CD14-positive monocyte (primary cell): ENCODE data around the gene TBC1D3B. TPM values are rescaled to one million over a fixed set of nuclear protein-coding genes. Genes with fewer than 3 reads are reported as not detected.

ENCODE experiments used
- DNase-seq, 3 donors: peaks; one replicate each; pipeline ENCODE4 v3.0.0-alpha.2; 2011 to 2022
- H2AFZ ChIP-seq: 2 replicates; pipeline ENCODE4 v1.6.0; 2012; ENCODE audit warnings: mild to moderate bottlenecking, low read depth, low read length, inconsistent platforms; ENCODE audit not compliant: insufficient read depth, poor library complexity, severe bottlenecking
- H3K27ac ChIP-seq, 2 donors: 1 replicate in 1 of 2; 2 replicates in 1 of 2; pipeline ENCODE4 v1.5.1; 2012 to 2013; ENCODE audit warnings: low read length in 2 of 2, control low read depth in 1 of 2, inconsistent platforms in 1 of 2, low read depth in 1 of 2, mild to moderate bottlenecking in 1 of 2
- H3K27me3 ChIP-seq, 2 donors: one replicate each; pipeline versions ENCODE4 v1.6.0 to v1.6.1; 2011 to 2013; ENCODE audit warnings: low read length in 2 of 2; ENCODE audit not compliant: control insufficient read depth in 2 of 2, insufficient read depth in 2 of 2
- H3K36me3 ChIP-seq, 2 donors: replicated peaks in 1 of 2; 1 replicate in 1 of 2; 2 replicates in 1 of 2; pipeline versions ENCODE4 v1.5.1 to v1.6.1; 2012 to 2013; ENCODE audit warnings: low read length in 2 of 2, control low read depth in 1 of 2, inconsistent platforms in 1 of 2, mild to moderate bottlenecking in 1 of 2; ENCODE audit not compliant: insufficient read depth in 2 of 2, control insufficient read depth in 1 of 2
- H3K4me1 ChIP-seq, 2 donors: 1 replicate in 1 of 2; 2 replicates in 1 of 2; pipeline versions ENCODE4 v1.5.1 to v1.6.1; 2012 to 2013; ENCODE audit warnings: low read length in 2 of 2, control low read depth in 1 of 2, inconsistent platforms in 1 of 2, mild to moderate bottlenecking in 1 of 2, moderate library complexity in 1 of 2; ENCODE audit not compliant: insufficient read depth in 2 of 2, control insufficient read depth in 1 of 2
- H3K4me2 ChIP-seq: replicated peaks from 2 replicates; pipeline ENCODE3; 2012; ENCODE audit warnings: low read length, moderate library complexity, mild to moderate bottlenecking; ENCODE audit not compliant: poor library complexity, severe bottlenecking; ENCODE audit errors: extremely low read depth
- H3K4me3 ChIP-seq, 3 experiments: fragments of 200-600 bp in 1 of 3; sonication (generic) in 1 of 3; replicated peaks in 1 of 3; 1 replicate in 2 of 3; 2 replicates in 1 of 3; pipeline ENCODE4 v1.5.1; 2011 to 2013; ENCODE audit warnings: low read length in 3 of 3, mild to moderate bottlenecking in 3 of 3, control low read depth in 2 of 3, low read depth in 2 of 3, inconsistent platforms in 1 of 3, moderate library complexity in 1 of 3
- H3K79me2 ChIP-seq: 2 replicates; pipeline ENCODE4 v1.6.0; 2012; ENCODE audit warnings: mild to moderate bottlenecking, control low read depth, inconsistent platforms, low read length, moderate library complexity; ENCODE audit not compliant: insufficient read depth
- H3K9ac ChIP-seq: 2 replicates; pipeline ENCODE4 v1.6.0; 2017; ENCODE audit warnings: low read length, mild to moderate bottlenecking; ENCODE audit not compliant: insufficient read depth, poor library complexity, severe bottlenecking
- H3K9me3 ChIP-seq, 2 donors: replicated peaks in 1 of 2; 1 replicate in 1 of 2; 2 replicates in 1 of 2; pipeline versions ENCODE4 v1.5.1 to v1.6.1; 2012 to 2013; ENCODE audit warnings: low read length in 2 of 2, control low read depth in 1 of 2; ENCODE audit not compliant: control insufficient read depth in 1 of 2, insufficient read depth in 1 of 2
- H4K20me1 ChIP-seq: 2 replicates; pipeline ENCODE4 v1.6.0; 2012; ENCODE audit warnings: mild to moderate bottlenecking, low read length, control low read depth, moderate library complexity; ENCODE audit not compliant: insufficient read depth
- H3K27ac Mint-ChIP-seq, 7 donors: one replicate each; pipeline ENCODE4 v1.8.0; 2020; ENCODE audit warnings: mild to moderate bottlenecking in 7 of 7, mixed read lengths in 7 of 7, moderate library complexity in 6 of 7, inconsistent platforms in 2 of 7
- H3K27me3 Mint-ChIP-seq, 3 donors: one replicate each; pipeline ENCODE4 v1.8.0; 2021 to 2022; ENCODE audit warnings: low read depth in 3 of 3, mild to moderate bottlenecking in 3 of 3, mixed read lengths in 3 of 3, moderate library complexity in 3 of 3, inconsistent platforms in 1 of 3
- H3K36me3 Mint-ChIP-seq, 2 donors: one replicate each; pipeline ENCODE4 v1.8.0; 2020; ENCODE audit warnings: mixed read lengths in 2 of 2, inconsistent platforms in 1 of 2, mild to moderate bottlenecking in 1 of 2
- H3K4me1 Mint-ChIP-seq: one replicate; pipeline ENCODE4 v1.8.0; 2020; ENCODE audit warnings: mild to moderate bottlenecking, mixed read lengths
- H3K4me3 Mint-ChIP-seq, 2 donors: one replicate each; pipeline ENCODE4 v1.8.0; 2020; ENCODE audit warnings: mild to moderate bottlenecking in 2 of 2, mixed read lengths in 2 of 2, moderate library complexity in 1 of 2
- H3K9me3 Mint-ChIP-seq, 7 donors: one replicate each; pipeline ENCODE4 v1.8.0; 2020 to 2022; ENCODE audit warnings: mixed read lengths in 7 of 7, mild to moderate bottlenecking in 6 of 7, moderate library complexity in 6 of 7, inconsistent platforms in 2 of 7
- CTCF ChIP-seq: fragments of 200-600 bp; IDR thresholded peaks from one replicate; pipeline ENCODE4 v1.8.0; 2022; ENCODE audit warnings: antibody characterized with exemption, mild to moderate bottlenecking
- WGBS: methylation state at CpG from one replicate; pipeline ENCODE4 v1.1.5; 2013; ENCODE audit warnings: missing lambda C conversion rate; ENCODE audit not compliant: insufficient coverage; 5-methylcytosine and 5-hydroxymethylcytosine counted together
- intact Hi-C, 2 donors: fragments of 100-400 bp; cut with micrococcal nuclease; formaldehyde crosslinking; loops; one replicate each; pipeline versions ENCODE4 v1.15.0 to v1.15.1; 2023
- polyA plus RNA-seq, 3 donors: library from polyadenylated mRNA; depleted of rRNA in 1 of 3; unstranded in 2 of 3; stranded (reverse) in 1 of 3; fragments of 300-500 nt in 2 of 3; fragments of >200 nt in 1 of 3; fragmentation: Illumina TruSeq in 2 of 3; gene quantifications; 1 replicate in 2 of 3; 2 replicates in 1 of 3; pipeline ENCODE4 v1.2.3, GENCODE V29; 2012 to 2021

TBC1D3B gene
- polyA plus RNA-seq, 3 donors: 1.8 TPM; not detected in 2

GRCh38 chr17:36131421-36131820 is 45.0 kb downstream of the TBC1D3B start:
- peak overlapping the region in 1 of 3 experiments; percentile 2 for H3K4me3 ChIP-seq
- no peak overlapping the region for H3K4me2 ChIP-seq
- no peaks in the 10 kb centered on the region for H3K79me2 ChIP-seq
- no peak overlapping the region for H2AFZ ChIP-seq
- peaks cover 0 to 4% (median 0%) of the 10 kb centered on the region in 3 donors for H3K27me3 Mint-ChIP-seq
- H3K9me3 Mint-ChIP-seq: peaks cover 0 to 7% (median 6%) of the 10 kb centered on the region in 7 donors
- peak; percentile 33 for TF ChIP-seq CTCF
- no peaks in the 10 kb centered on the region for H3K27me3 ChIP-seq
- no peaks in the 10 kb centered on the region for H4K20me1 ChIP-seq
- H3K9me3 ChIP-seq: peaks cover 0 to 7% of the 10 kb centered on the region in 2 donors
- no CpG with 5 or more reads among the region's 2 CpGs for WGBS
- H3K27ac Mint-ChIP-seq: peak overlapping the region in 3 of 7 donors; percentile 54 to 70 (median 69)
- intact Hi-C loops: loop anchor here in 1 of 2 donors (5.0 kb wide), 1 partner anchor 99 kb away; no protein-coding TSS in a partner anchor
- H3K27ac ChIP-seq: no peak overlapping the region
- H3K36me3 Mint-ChIP-seq: no peaks in the 10 kb centered on the region
- peak; percentile 32 to 70 (median 46) for DNase-seq
- H3K36me3 ChIP-seq: no peaks in the 10 kb centered on the region
- peak overlapping the region in 1 of 2 donors; percentile 42 for H3K4me3 Mint-ChIP-seq
- no peak overlapping the region for H3K9ac ChIP-seq
- peaks cover 15 to 27% of the 10 kb centered on the region in 2 donors for H3K4me1 ChIP-seq
- H3K4me1 Mint-ChIP-seq: peaks cover 43% of the 10 kb centered on the region

GRCh38 chr17:36130346-36130745 is 46.1 kb downstream of the TBC1D3B start:
- Histone ChIP-seq H3K4me1 (peaks cover 15 to 27% of the 10 kb centered on the region in 2 donors), H3K27ac (no peak overlapping the region), H2AFZ (no peak overlapping the region), H3K27me3 (no peaks in the 10 kb centered on the region), H3K4me3 (no peak overlapping the region), H3K9me3 (peaks cover 11 to 18% of the 10 kb centered on the region in 2 donors), H3K79me2 (no peaks in the 10 kb centered on the region), H3K36me3 (no peaks in the 10 kb centered on the region), H3K4me2 (no peak overlapping the region), H3K9ac (no peak overlapping the region), H4K20me1 (no peaks in the 10 kb centered on the region)
- Mint-ChIP-seq H3K4me1 (peaks cover 41% of the 10 kb centered on the region), H3K4me3 (no peak overlapping the region), H3K27ac (no peak overlapping the region), H3K27me3 (peaks cover 0 to 4% (median 1%) of the 10 kb centered on the region in 3 donors), H3K36me3 (peaks cover 0 to 3% of the 10 kb centered on the region in 2 donors), H3K9me3 (peaks cover 10 to 18% (median 16%) of the 10 kb centered on the region in 7 donors)
- no peak for TF ChIP-seq CTCF
- no peak for DNase-seq
- 20% methylated on average over 1 of the region's 5 CpGs for WGBS
- intact Hi-C loops: loop anchor here in 1 of 2 donors (5.0 kb wide), 1 partner anchor 98 kb away; no protein-coding TSS in a partner anchor
